Breast epithelium (tissue), 3 donors: ENCODE measurements around the gene SLC25A34.

ENCODE experiments used
- CTCF ChIP-seq, 3 donors: fragments of 450-650 bp; IDR thresholded peaks; one replicate each; pipeline ENCODE4 v1.5.1; 2016 to 2017; ENCODE audit warnings: antibody characterized with exemption in 3 of 3, mild to moderate bottlenecking in 3 of 3, moderate library complexity in 3 of 3
- POLR2AphosphoS5 ChIP-seq, 3 donors: sonication (generic); formaldehyde crosslinking; IDR thresholded peaks; one replicate each; pipeline ENCODE4 v1.6.1; 2017; ENCODE audit warnings: antibody characterized with exemption in 3 of 3

GRCh38 chr1:15714406-15715136 is 21.5 kb upstream of the SLC25A34 start:
- TF ChIP-seq CTCF (IDR thresholded peaks at IDR 0.05): no peak
- TF ChIP-seq POLR2AphosphoS5 (IDR thresholded peaks at IDR 0.05): no peak
